Activated CD8-positive, alpha-beta T cell treated with anti-CD3 and anti-CD28 coated beads for 36 hours (primary cell): Measurements from ENCODE around the gene DOCK3. TPM values are rescaled to one million over a fixed set of nuclear protein-coding genes. Genes with fewer than 3 reads are reported as not detected.

Source experiments
- ATAC-seq: fragments of 200-7000 bp; cut with Tn5 transposase; one replicate; pipeline ENCODE4 v1.10.0; 2021; ENCODE audit warnings: mild to moderate bottlenecking, moderate library complexity
- CTCF ChIA-PET: fragments of 350-600 bp; sonication (Branson Sonifier 250); formaldehyde crosslinking; loops from one replicate; lab custom pipeline; 2021; ENCODE audit warnings: antibody characterized with exemption; lab: Charles Lee
- POLR2A ChIA-PET: fragments of 350-600 bp; sonication (Branson Sonifier 250); formaldehyde crosslinking; loops from one replicate; lab custom pipeline; 2021; ENCODE audit warnings: antibody characterized with exemption; lab: Charles Lee
- DNase-seq: peaks from one replicate; pipeline ENCODE4 v3.0.0-alpha.2; 2020
- H3K27ac Mint-ChIP-seq: one replicate; pipeline ENCODE4 v1.8.0; 2021; ENCODE audit warnings: mild to moderate bottlenecking, mixed read lengths
- H3K27me3 Mint-ChIP-seq: one replicate; pipeline ENCODE4 v1.8.0; 2021; ENCODE audit warnings: mixed read lengths
- H3K36me3 Mint-ChIP-seq: one replicate; pipeline ENCODE4 v1.8.0; 2021; ENCODE audit warnings: low read depth, mixed read lengths
- H3K4me1 Mint-ChIP-seq: one replicate; pipeline ENCODE4 v1.8.0; 2021; ENCODE audit warnings: low read depth, mixed read lengths
- H3K4me3 Mint-ChIP-seq: one replicate; pipeline ENCODE4 v1.8.0; 2021; ENCODE audit warnings: mild to moderate bottlenecking, moderate library complexity, mixed read lengths
- H3K9me3 Mint-ChIP-seq: one replicate; pipeline ENCODE4 v1.8.0; 2021; ENCODE audit warnings: mixed read lengths
- intact Hi-C: fragments of 100-400 bp; cut with micrococcal nuclease; formaldehyde crosslinking; loops from one replicate; pipeline ENCODE4 v1.10.0; 2022
- microRNA-seq: library from miRNA; unstranded; fragments of <30 nt; microRNA quantifications from one replicate; pipeline ENCODE4 v1.2.0, GENCODE V29; 2022; ENCODE audit warnings: borderline microRNAs expressed, borderline replicate concordance
- total RNA-seq, 2 experiments: library from RNA; stranded (reverse); gene quantifications; one replicate each; pipeline ENCODE4 v1.2.3, GENCODE V29; 2021
- TF ChIP-seq, protein P1 (sequence below): fragments of 200-600 bp; IDR thresholded peaks from one replicate; pipeline ENCODE4 v1.8.0; 2022; ENCODE audit warnings: antibody characterized with exemption, mild to moderate bottlenecking

Gene DOCK3
- total RNA-seq, 2 experiments from 2014 or later, result 3.6 to 4.2 TPM

DNA sequence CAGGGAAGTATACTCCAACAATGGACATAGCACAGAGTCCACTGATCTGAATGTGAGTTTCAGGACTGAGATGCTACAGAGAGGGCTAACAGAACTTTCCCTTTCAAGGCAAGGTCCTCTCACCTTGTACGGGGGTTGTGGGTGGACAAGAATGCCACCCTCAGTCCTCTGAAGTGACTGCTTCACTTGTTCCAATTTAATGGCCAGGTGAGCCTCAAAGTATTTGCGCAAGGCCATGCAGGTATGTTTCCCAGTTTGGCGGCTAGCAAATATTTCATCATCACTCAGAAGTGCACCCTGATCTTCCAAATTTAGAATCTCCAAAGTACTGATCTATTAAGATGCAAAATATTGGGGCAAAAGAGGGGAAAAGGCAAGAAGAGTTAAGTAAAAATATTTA lies 754.4 kb downstream of the DOCK3 start:
- peaks cover 2% of the 10 kb centered on the region for H3K4me1 Mint-ChIP-seq
- ChIA-PET POLR2A (no interaction called here), CTCF (interaction anchor here (1.4 kb wide), 1 partner anchor 39 kb away, joined by 4 read pairs; no protein-coding TSS in a partner anchor)
- no peaks in the 10 kb centered on the region for H3K27me3 Mint-ChIP-seq
- TF ChIP-seq, protein P1, sequence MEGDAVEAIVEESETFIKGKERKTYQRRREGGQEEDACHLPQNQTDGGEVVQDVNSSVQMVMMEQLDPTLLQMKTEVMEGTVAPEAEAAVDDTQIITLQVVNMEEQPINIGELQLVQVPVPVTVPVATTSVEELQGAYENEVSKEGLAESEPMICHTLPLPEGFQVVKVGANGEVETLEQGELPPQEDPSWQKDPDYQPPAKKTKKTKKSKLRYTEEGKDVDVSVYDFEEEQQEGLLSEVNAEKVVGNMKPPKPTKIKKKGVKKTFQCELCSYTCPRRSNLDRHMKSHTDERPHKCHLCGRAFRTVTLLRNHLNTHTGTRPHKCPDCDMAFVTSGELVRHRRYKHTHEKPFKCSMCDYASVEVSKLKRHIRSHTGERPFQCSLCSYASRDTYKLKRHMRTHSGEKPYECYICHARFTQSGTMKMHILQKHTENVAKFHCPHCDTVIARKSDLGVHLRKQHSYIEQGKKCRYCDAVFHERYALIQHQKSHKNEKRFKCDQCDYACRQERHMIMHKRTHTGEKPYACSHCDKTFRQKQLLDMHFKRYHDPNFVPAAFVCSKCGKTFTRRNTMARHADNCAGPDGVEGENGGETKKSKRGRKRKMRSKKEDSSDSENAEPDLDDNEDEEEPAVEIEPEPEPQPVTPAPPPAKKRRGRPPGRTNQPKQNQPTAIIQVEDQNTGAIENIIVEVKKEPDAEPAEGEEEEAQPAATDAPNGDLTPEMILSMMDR, result no peak
- no peaks in the 10 kb centered on the region for H3K9me3 Mint-ChIP-seq
- no peak overlapping the region for H3K4me3 Mint-ChIP-seq
- ATAC-seq (no peak), DNase-seq (no peak)
- H3K36me3 Mint-ChIP-seq, result peaks cover 39% of the 10 kb centered on the region
- intact Hi-C loops, result no loop called here
- no peak overlapping the region for H3K27ac Mint-ChIP-seq

Small RNA genes within 50 kb of the gene (microRNA-seq; reads per million reads assigned to microRNA genes)
- 13.6 reads per million, percentile 39 among the genes with 10 or more reads in this experiment for gene MIR4787

Other genes with a start within 250 kb of the DOCK3 start
- gene CACNA2D2, start 171.3 kb upstream of the DOCK3 start, total RNA-seq, result 1 to 10 TPM; 1.6 to 2.1 TPM
- 10 to 100 TPM; 37.9 to 41.3 TPM for gene C3orf18, start 107.2 kb upstream of the DOCK3 start, total RNA-seq
- 100 to 1,000 TPM in 1 of 2 experiments, 10 to 100 TPM in 1; 97.1 to 101 TPM for gene HEMK1, start 105.4 kb upstream of the DOCK3 start, total RNA-seq
- gene CISH, start 63.2 kb upstream of the DOCK3 start, total RNA-seq, result 100 to 1,000 TPM; 307 to 308 TPM
- 100 to 1,000 TPM; 204 to 205 TPM for gene MAPKAPK3, start 57.8 kb upstream of the DOCK3 start, total RNA-seq